Esophagus squamous epithelium (tissue), 5 donors: Measurements from ENCODE around the gene IGSF9. TPM values are rescaled to one million over a fixed set of nuclear protein-coding genes. Genes with fewer than 3 reads are reported as not detected.

Source experiments
- DNase-seq: peaks from one replicate; lab custom pipeline; 2025; lab: John Stamatoyannopoulos, UW
- H3K27ac ChIP-seq, 4 donors: fragments of 200-600 bp; sonication (generic); one replicate each; pipeline ENCODE4 v1.5.1; 2016 to 2019; ENCODE audit warnings: mild to moderate bottlenecking in 1 of 4
- H3K27me3 ChIP-seq, 4 donors: fragments of 200-600 bp; sonication (generic); 1 replicate in 3 of 4; 2 replicates in 1 of 4; pipeline versions ENCODE4 v1.5.1 to v1.6.0; 2017 to 2021; ENCODE audit warnings: antibody characterized with exemption in 1 of 4
- H3K36me3 ChIP-seq, 3 donors: fragments of 200-600 bp; sonication (generic); one replicate each; pipeline ENCODE4 v1.5.1; 2016 to 2019
- H3K4me1 ChIP-seq, 3 donors: fragments of 200-600 bp; sonication (generic); one replicate each; pipeline ENCODE4 v1.5.1; 2017 to 2019
- H3K4me3 ChIP-seq, 4 donors: fragments of 200-600 bp; sonication (generic); 1 replicate in 3 of 4; 2 replicates in 1 of 4; pipeline ENCODE4 v1.5.1; 2016 to 2019; ENCODE audit warnings: mild to moderate bottlenecking in 2 of 4, moderate library complexity in 1 of 4
- H3K9me3 ChIP-seq, 3 donors: fragments of 200-600 bp; sonication (generic); one replicate each; pipeline ENCODE4 v1.5.1; 2016 to 2019
- POLR2A ChIP-seq, 4 donors: fragments of 450-650 bp; IDR thresholded peaks; one replicate each; pipeline ENCODE4 v1.6.1; 2017; ENCODE audit warnings: antibody characterized with exemption in 4 of 4, mild to moderate bottlenecking in 4 of 4, moderate library complexity in 3 of 4
- WGBS, 2 donors: methylation state at CpG; one replicate each; pipeline ENCODE4 v1.1.5; 2018; 5-methylcytosine and 5-hydroxymethylcytosine counted together
- intact Hi-C: fragments of 100-400 bp; cut with DNase I; formaldehyde crosslinking; loops from one replicate; pipeline ENCODE4 v1.15.0; 2022
- small RNA-seq, 4 donors: library from RNA; depleted of rRNA; stranded (forward); fragments of <200 nt; gene quantifications; one replicate each; pipeline ENCODE3, GENCODE V24; 2016
- total RNA-seq, 4 donors: library from RNA; depleted of rRNA; stranded (reverse); fragments of >200 nt; gene quantifications; one replicate each; pipeline ENCODE4 v1.1.0, GENCODE V29; 2016
- TF ChIP-seq, protein P1 (sequence below), 6 experiments: fragments of 450-650 bp in 4 of 6; fragments of 200-600 bp in 2 of 6; sonication (generic) in 2 of 6; IDR thresholded peaks; one replicate each; pipeline ENCODE4 v1.5.1; 2016 to 2019; ENCODE audit warnings: antibody characterized with exemption in 6 of 6, mild to moderate bottlenecking in 4 of 6, moderate library complexity in 4 of 6
- donor health status: DM: yes; HTN: yes; CAD: no.

The IGSF9 gene
- total RNA-seq, 4 donors from 2014 or later = 4.2 to 12.0 (median 8.8) TPM

DNA sequence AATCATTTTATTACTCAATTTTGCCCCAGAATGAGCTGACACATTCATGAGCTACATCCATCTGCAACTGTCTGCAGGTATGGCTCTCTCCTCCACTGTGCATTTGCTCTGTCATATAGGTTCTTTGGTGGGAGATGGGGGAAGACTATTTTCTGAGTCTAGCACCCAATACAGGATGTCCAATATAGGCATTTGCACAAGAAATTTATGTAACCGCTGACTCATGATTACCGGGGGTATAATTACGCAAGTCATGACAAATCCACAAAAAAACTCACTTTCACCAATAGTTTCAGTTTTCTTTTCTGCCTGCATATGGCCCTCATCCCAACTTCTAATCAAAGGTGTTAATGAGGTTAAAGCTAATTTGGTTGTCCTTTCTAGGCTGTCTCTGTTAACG is 65.4 kb downstream of the IGSF9 start:
- 33 to 43% methylated on average over 4 of the region's 4 CpGs for WGBS, 2 donors
- Histone ChIP-seq H3K4me1 (peaks cover 5 to 32% (median 16%) of the 10 kb centered on the region in 3 donors), H3K27ac (peak overlapping the region in 1 of 4 donors; percentile 5), H3K27me3 (no peaks in the 10 kb centered on the region), H3K36me3 (no peaks in the 10 kb centered on the region), H3K4me3 (no peak overlapping the region), H3K9me3 (no peaks in the 10 kb centered on the region)
- no peak for TF ChIP-seq POLR2A (IDR thresholded peaks at IDR 0.05)
- TF ChIP-seq, protein P1, sequence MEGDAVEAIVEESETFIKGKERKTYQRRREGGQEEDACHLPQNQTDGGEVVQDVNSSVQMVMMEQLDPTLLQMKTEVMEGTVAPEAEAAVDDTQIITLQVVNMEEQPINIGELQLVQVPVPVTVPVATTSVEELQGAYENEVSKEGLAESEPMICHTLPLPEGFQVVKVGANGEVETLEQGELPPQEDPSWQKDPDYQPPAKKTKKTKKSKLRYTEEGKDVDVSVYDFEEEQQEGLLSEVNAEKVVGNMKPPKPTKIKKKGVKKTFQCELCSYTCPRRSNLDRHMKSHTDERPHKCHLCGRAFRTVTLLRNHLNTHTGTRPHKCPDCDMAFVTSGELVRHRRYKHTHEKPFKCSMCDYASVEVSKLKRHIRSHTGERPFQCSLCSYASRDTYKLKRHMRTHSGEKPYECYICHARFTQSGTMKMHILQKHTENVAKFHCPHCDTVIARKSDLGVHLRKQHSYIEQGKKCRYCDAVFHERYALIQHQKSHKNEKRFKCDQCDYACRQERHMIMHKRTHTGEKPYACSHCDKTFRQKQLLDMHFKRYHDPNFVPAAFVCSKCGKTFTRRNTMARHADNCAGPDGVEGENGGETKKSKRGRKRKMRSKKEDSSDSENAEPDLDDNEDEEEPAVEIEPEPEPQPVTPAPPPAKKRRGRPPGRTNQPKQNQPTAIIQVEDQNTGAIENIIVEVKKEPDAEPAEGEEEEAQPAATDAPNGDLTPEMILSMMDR (IDR thresholded peaks at IDR 0.05) = no peak
- no peak for DNase-seq
- intact Hi-C loops = no loop called here

DNA sequence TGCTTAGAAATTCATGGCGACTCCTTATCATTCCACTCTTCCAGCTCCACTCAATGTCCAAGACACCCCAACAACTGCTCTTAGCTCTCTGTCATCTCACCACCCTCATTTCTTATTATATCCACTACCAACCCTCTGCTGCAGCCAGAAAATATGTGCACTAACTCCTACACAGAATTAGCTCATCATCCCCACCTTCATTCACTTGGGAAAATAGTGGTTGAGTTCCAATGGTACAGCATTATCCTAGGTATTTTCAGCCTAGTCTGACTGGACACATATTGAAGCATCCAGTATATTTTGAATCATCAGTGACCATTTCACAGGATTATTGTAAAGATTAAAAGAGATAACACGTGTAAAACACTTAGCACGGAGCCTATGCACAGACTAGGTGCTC is 66.3 kb downstream of the IGSF9 start:
- H3K27me3 ChIP-seq = no peaks in the 10 kb centered on the region
- H3K36me3 ChIP-seq = no peaks in the 10 kb centered on the region
- H3K27ac ChIP-seq = no peak overlapping the region
- no peak for TF ChIP-seq POLR2A (IDR thresholded peaks at IDR 0.05)
- TF ChIP-seq, protein P1 (IDR thresholded peaks at IDR 0.05) = no peak
- no peaks in the 10 kb centered on the region for H3K9me3 ChIP-seq
- 75 to 86% methylated on average over 3 of the region's 3 CpGs for WGBS, 2 donors
- intact Hi-C loops = no loop called here
- no peak for DNase-seq
- no peak overlapping the region for H3K4me3 ChIP-seq
- H3K4me1 ChIP-seq = peaks cover 5 to 32% (median 16%) of the 10 kb centered on the region in 3 donors

DNA sequence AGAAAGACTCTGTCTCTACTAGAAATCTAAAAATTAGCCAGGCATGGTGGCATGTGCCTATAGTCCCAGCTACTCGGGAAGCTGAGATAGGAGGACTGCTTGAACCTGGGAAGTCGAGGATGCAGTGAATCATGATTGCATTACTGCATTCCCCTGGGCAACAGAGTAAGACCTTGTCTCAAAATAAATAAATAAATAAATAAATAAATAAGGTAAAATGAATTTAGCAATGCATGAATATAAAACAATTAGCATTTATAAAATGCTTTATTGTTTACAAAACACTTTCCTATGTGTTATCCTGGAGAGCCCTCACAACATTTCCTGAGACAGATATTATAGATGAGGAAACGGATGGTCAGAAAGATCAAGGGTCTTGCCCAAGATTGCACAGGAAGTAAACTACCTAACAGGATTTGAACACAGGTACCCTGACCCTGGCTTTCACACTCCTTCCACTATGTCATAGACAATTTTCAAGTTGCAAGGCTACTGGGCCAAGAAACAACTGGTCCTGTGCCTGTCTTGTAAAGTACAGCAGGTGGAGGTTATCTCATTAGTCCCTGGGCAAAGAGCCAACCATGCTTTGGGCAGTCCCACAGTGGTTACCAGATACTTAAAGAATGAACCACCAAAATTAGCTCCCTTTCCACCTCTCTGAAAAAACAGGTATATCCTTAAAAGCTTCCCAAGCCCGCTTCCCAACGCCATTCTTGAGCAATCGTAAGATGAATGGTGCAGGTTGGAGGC is 67.5 kb downstream of the IGSF9 start:
- Histone ChIP-seq H3K4me3 (no peak overlapping the region), H3K27me3 (peaks cover 0 to 4% (median 0%) of the 10 kb centered on the region in 4 donors), H3K9me3 (no peaks in the 10 kb centered on the region), H3K36me3 (no peaks in the 10 kb centered on the region), H3K27ac (no peak overlapping the region), H3K4me1 (peaks cover 5 to 35% (median 15%) of the 10 kb centered on the region in 3 donors)
- WGBS, 2 donors = 92 to 96% methylated on average over 5 to 6 of the region's 6 CpGs
- no peak for DNase-seq
- intact Hi-C loops = no loop called here
- TF ChIP-seq, protein P1 (IDR thresholded peaks at IDR 0.05) = no peak
- no peak for TF ChIP-seq POLR2A (IDR thresholded peaks at IDR 0.05)

Small RNA genes lying within 50 kb of the gene (small RNA-seq; reads per million reads assigned to genes)
- gene MIR4259 = 0 reads per million in 4 donors

Other genes starting within 250 kb of the IGSF9 start
- gene CRP, start 231.0 kb downstream of the IGSF9 start, total RNA-seq = not detected
- 100 to 1,000 TPM in 1 of 4 donors, 10 to 100 TPM in 3; 65.2 to 103 (median 91.3) TPM for gene DUSP23, start 164.7 kb downstream of the IGSF9 start, total RNA-seq
- under 1 TPM in 1 of 4 donors, not detected in 3; 0.76 TPM for gene FCRL6, start 143.3 kb downstream of the IGSF9 start, total RNA-seq
- 1 to 10 TPM in 2 of 4 donors, under 1 TPM in 2; 0.49 to 9.0 (median 3.1) TPM for gene SLAMF8, start 118.7 kb downstream of the IGSF9 start, total RNA-seq
- 1 to 10 TPM in 3 of 4 donors, under 1 TPM in 1; 0.38 to 7.8 (median 1.8) TPM for gene VSIG8, start 83.0 kb downstream of the IGSF9 start, total RNA-seq
- under 1 TPM in 2 of 4 donors, not detected in 2; 0.48 to 0.95 TPM for gene CFAP45, start 45.4 kb downstream of the IGSF9 start, total RNA-seq
- gene TAGLN2, start 20.1 kb downstream of the IGSF9 start, total RNA-seq = 100 to 1,000 TPM; 308 to 468 (median 357) TPM
- under 1 TPM in 2 of 4 donors, not detected in 2; 0.92 to 0.99 TPM for gene SLAMF9, start 8.6 kb upstream of the IGSF9 start, total RNA-seq
- gene PIGM, start 86.4 kb upstream of the IGSF9 start, total RNA-seq = 1 to 10 TPM; 2.7 to 3.8 (median 2.9) TPM
- under 1 TPM in 1 of 4 donors, not detected in 3; 0.59 TPM for gene KCNJ10, start 124.5 kb upstream of the IGSF9 start, total RNA-seq
- not detected for gene KCNJ9, start 135.9 kb upstream of the IGSF9 start, total RNA-seq
- gene IGSF8, start 153.0 kb upstream of the IGSF9 start, total RNA-seq = 10 to 100 TPM; 17.0 to 19.6 (median 17.2) TPM
- 10 to 100 TPM in 1 of 4 donors, 1 to 10 TPM in 3; 2.2 to 32.6 (median 5.3) TPM for gene ATP1A2, start 170.1 kb upstream of the IGSF9 start, total RNA-seq
- 1 to 10 TPM in 1 of 4 donors, under 1 TPM in 1, not detected in 2; 0.19 to 1.8 TPM for gene ATP1A4, start 206.0 kb upstream of the IGSF9 start, total RNA-seq
- under 1 TPM in 1 of 4 donors, not detected in 3; 0.95 TPM for gene CASQ1, start 245.0 kb upstream of the IGSF9 start, total RNA-seq